B cell (primary cell): Measurements from ENCODE around the gene KRT23. TPM values are rescaled to one million over a fixed set of nuclear protein-coding genes. Genes with fewer than 3 reads are reported as not detected.

Source experiments
- ATAC-seq: fragments of 200-7000 bp; cut with Tn5 transposase; one replicate; pipeline ENCODE4 v1.10.0; 2021; ENCODE audit warnings: low read depth, mild to moderate bottlenecking, moderate number of reproducible peaks, moderate library complexity
- CTCF ChIA-PET: fragments of 350-600 bp; sonication (Branson Sonifier 250); formaldehyde crosslinking; loops from one replicate; lab custom pipeline; 2021; ENCODE audit warnings: antibody characterized with exemption, inconsistent platforms; lab: Charles Lee
- POLR2A ChIA-PET: fragments of 350-600 bp; sonication (Branson Sonifier 250); formaldehyde crosslinking; loops from one replicate; lab custom pipeline; 2021; ENCODE audit warnings: antibody characterized with exemption; lab: Charles Lee
- DNase-seq: peaks from one replicate; pipeline ENCODE4 v3.0.0; 2013
- H2AFZ ChIP-seq: 2 replicates; pipeline ENCODE4 v1.6.1; 2012; ENCODE audit warnings: mild to moderate bottlenecking, low read depth, low read length; ENCODE audit not compliant: insufficient read depth, poor library complexity, severe bottlenecking
- H3K27ac ChIP-seq, 2 donors: 1 replicate in 1 of 2; 2 replicates in 1 of 2; pipeline ENCODE4 v1.5.1; 2012 to 2013; ENCODE audit warnings: low read length in 2 of 2, mild to moderate bottlenecking in 2 of 2, moderate library complexity in 1 of 2
- H3K27me3 ChIP-seq, 4 experiments: fragments of 200-600 bp in 1 of 4; sonication (generic) in 1 of 4; replicated peaks in 1 of 4; 1 replicate in 2 of 4; 2 replicates in 2 of 4; pipeline versions ENCODE4 v1.6.1 to v1.7.0; 2013 to 2016; ENCODE audit warnings: low read length in 3 of 4, mild to moderate bottlenecking in 2 of 4, mixed read lengths in 1 of 4, moderate library complexity in 1 of 4; ENCODE audit not compliant: insufficient read depth in 4 of 4, control insufficient read depth in 3 of 4; ENCODE audit errors: control extremely low read depth in 1 of 4
- H3K36me3 ChIP-seq, 2 experiments: replicated peaks in 1 of 2; 1 replicate in 1 of 2; 2 replicates in 1 of 2; pipeline versions ENCODE4 v1.6.1 to v1.7.1; 2013; ENCODE audit warnings: low read length in 1 of 2; ENCODE audit not compliant: insufficient read depth in 2 of 2, control insufficient read depth in 1 of 2; ENCODE audit errors: control extremely low read depth in 1 of 2, extremely low read depth in 1 of 2
- H3K4me1 ChIP-seq, 2 donors: fragments of 200-600 bp in 1 of 2; sonication (generic) in 1 of 2; 1 replicate in 1 of 2; 2 replicates in 1 of 2; pipeline versions ENCODE4 v1.5.1 to v1.6.1; 2013 to 2017; ENCODE audit warnings: low read length in 2 of 2; ENCODE audit not compliant: control insufficient read depth in 2 of 2, insufficient read depth in 2 of 2
- H3K4me2 ChIP-seq: replicated peaks from 2 replicates; pipeline ENCODE3; 2012; ENCODE audit warnings: mild to moderate bottlenecking, low read depth, low read length; ENCODE audit not compliant: poor library complexity, severe bottlenecking
- H3K4me3 ChIP-seq, 5 experiments: fragments of 200-600 bp in 1 of 5; sonication (generic) in 1 of 5; 1 replicate in 3 of 5; 2 replicates in 2 of 5; pipeline versions ENCODE4 v1.5.1 to v1.7.0; 2011 to 2016; ENCODE audit warnings: low read length in 4 of 5, mild to moderate bottlenecking in 4 of 5, low read depth in 2 of 5, control low read depth in 1 of 5, moderate library complexity in 1 of 5; ENCODE audit not compliant: insufficient read depth in 1 of 5; ENCODE audit errors: control extremely low read depth in 1 of 5, extremely low read depth in 1 of 5
- H3K79me2 ChIP-seq: fragments of 200-600 bp; sonication (generic); one replicate; pipeline ENCODE4 v1.6.0; 2016; ENCODE audit warnings: low read length; ENCODE audit not compliant: control insufficient read depth, insufficient read depth
- H3K9ac ChIP-seq: fragments of 200-600 bp; sonication (generic); 2 replicates; pipeline ENCODE4 v1.6.1; 2017; ENCODE audit warnings: mild to moderate bottlenecking, low read length, moderate library complexity
- H3K9me3 ChIP-seq, 3 donors: one replicate each; pipeline versions ENCODE4 v1.6.1 to v1.7.1; 2013; ENCODE audit warnings: low read length in 2 of 3; ENCODE audit not compliant: control insufficient read depth in 2 of 3, insufficient read depth in 1 of 3; ENCODE audit errors: control extremely low read depth in 1 of 3
- H4K20me1 ChIP-seq: 2 replicates; pipeline ENCODE4 v1.6.0; 2012; ENCODE audit warnings: mild to moderate bottlenecking, low read length; ENCODE audit not compliant: insufficient read depth, control insufficient read depth, poor library complexity, severe bottlenecking
- H3K27ac Mint-ChIP-seq: one replicate; pipeline ENCODE4 v1.8.0; 2021; ENCODE audit warnings: mixed read lengths
- H3K27me3 Mint-ChIP-seq: one replicate; pipeline ENCODE4 v1.8.0; 2021; ENCODE audit warnings: mixed read lengths
- H3K4me1 Mint-ChIP-seq: one replicate; pipeline ENCODE4 v1.8.0; 2021; ENCODE audit warnings: mixed read lengths
- H3K4me3 Mint-ChIP-seq: one replicate; pipeline ENCODE4 v1.8.0; 2021; ENCODE audit warnings: mixed read lengths
- H3K9me3 Mint-ChIP-seq: one replicate; pipeline ENCODE4 v1.8.0; 2022; ENCODE audit warnings: mixed read lengths; ENCODE audit not compliant: insufficient read depth
- EZH2 ChIP-seq: IDR thresholded peaks from 2 replicates; pipeline ENCODE4 v1.6.1; 2012; ENCODE audit warnings: borderline replicate concordance, low read depth, mild to moderate bottlenecking, moderate library complexity, low read length; ENCODE audit not compliant: insufficient read depth, poor library complexity, severe bottlenecking
- WGBS: methylation state at CpG from one replicate; pipeline ENCODE4 v1.1.5; 2013; ENCODE audit warnings: missing lambda C conversion rate; ENCODE audit not compliant: insufficient coverage; 5-methylcytosine and 5-hydroxymethylcytosine counted together
- intact Hi-C: fragments of 100-400 bp; cut with micrococcal nuclease; formaldehyde crosslinking; loops from one replicate; pipeline ENCODE4 v1.10.0; 2022
- polyA plus RNA-seq: library from polyadenylated mRNA; depleted of rRNA; stranded (reverse); fragments of >200 nt; gene quantifications from 2 replicates; pipeline ENCODE4 v1.2.3, GENCODE V29; 2012
- total RNA-seq, 2 donors: library from RNA; stranded (reverse); fragments of 120-200 nt in 1 of 2; gene quantifications; 1 replicate in 1 of 2; 2 replicates in 1 of 2; pipeline versions ENCODE4 v1.2.3 to v1.2.4, GENCODE V29; 2013 to 2022
- TF ChIP-seq, protein P1 (sequence below): fragments of 200-600 bp; IDR thresholded peaks from one replicate; pipeline ENCODE4 v1.8.0; 2022; ENCODE audit warnings: antibody characterized with exemption, mild to moderate bottlenecking

The KRT23 gene
- total and polyA plus RNA-seq, 2 donors (not counting 1 experiment from before 2014, with no cell fraction given): 0.06 TPM; not detected in 1

DNA sequence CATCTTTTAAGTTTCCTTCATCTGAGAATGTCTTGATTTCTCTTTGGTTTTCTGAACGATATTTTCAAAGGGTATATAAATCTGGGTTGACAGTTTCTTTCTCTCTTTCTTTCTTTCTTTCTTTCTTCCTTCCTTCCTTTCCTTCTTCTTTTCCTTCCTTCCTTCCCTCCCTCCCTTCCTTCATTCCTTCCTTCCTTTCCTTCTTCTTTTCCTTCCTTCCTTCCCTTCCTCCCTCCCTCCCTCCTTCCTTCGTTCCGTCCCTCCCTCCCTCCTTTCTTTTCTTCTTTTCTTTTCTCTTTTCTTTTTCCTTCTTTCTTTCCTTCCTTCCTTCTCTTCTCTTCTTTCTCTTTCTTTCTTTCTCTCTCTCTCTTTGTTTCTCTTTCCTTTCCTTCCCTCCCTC is 36.9 kb upstream of the KRT23 start:
- Histone ChIP-seq H3K4me2 (no peak overlapping the region), H3K9ac (no peak overlapping the region), H3K4me3 (no peak overlapping the region), H3K27ac (no peak overlapping the region), H3K9me3 (no peaks in the 10 kb centered on the region), H3K79me2 (no peaks in the 10 kb centered on the region), H3K36me3 (no peaks in the 10 kb centered on the region), H3K4me1 (no peaks in the 10 kb centered on the region), H2AFZ (no peak overlapping the region), H4K20me1 (no peaks in the 10 kb centered on the region), H3K27me3 (peaks cover 0 to 13% (median 9%) of the 10 kb centered on the region in 4 experiments)
- WGBS: 100% methylated on average over 2 of the region's 3 CpGs
- no peak for TF ChIP-seq EZH2
- TF ChIP-seq, protein P1, sequence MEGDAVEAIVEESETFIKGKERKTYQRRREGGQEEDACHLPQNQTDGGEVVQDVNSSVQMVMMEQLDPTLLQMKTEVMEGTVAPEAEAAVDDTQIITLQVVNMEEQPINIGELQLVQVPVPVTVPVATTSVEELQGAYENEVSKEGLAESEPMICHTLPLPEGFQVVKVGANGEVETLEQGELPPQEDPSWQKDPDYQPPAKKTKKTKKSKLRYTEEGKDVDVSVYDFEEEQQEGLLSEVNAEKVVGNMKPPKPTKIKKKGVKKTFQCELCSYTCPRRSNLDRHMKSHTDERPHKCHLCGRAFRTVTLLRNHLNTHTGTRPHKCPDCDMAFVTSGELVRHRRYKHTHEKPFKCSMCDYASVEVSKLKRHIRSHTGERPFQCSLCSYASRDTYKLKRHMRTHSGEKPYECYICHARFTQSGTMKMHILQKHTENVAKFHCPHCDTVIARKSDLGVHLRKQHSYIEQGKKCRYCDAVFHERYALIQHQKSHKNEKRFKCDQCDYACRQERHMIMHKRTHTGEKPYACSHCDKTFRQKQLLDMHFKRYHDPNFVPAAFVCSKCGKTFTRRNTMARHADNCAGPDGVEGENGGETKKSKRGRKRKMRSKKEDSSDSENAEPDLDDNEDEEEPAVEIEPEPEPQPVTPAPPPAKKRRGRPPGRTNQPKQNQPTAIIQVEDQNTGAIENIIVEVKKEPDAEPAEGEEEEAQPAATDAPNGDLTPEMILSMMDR: peak; percentile 16
- ChIA-PET POLR2A (no interaction called here), CTCF (no interaction called here)
- intact Hi-C loops: no loop called here
- Mint-ChIP-seq H3K27ac (no peak overlapping the region), H3K4me3 (no peak overlapping the region), H3K27me3 (peaks cover 39% of the 10 kb centered on the region), H3K4me1 (no peaks in the 10 kb centered on the region), H3K9me3 (no peaks in the 10 kb centered on the region)
- no peak for DNase-seq
- ATAC-seq: no peak

DNA sequence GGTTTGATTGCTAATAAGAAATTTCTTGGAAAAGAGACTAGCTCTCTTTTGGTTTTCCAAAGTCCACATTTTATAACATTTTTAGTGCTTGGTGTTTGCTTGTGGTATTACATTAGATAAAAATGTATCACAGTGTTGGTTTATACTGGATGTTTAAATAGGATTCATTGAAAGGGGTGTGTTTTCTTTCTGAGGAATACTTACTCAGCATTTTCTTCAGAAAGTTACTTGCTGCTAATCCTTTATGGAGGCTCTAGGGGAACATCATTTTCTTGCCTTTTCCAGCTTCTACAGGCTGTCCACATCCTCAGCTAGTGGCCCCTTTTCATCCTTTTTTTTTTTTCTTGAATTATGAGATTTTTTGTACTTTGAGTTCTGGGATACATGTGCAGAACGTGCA is 30.1 kb upstream of the KRT23 start:
- Histone ChIP-seq H3K4me2 (no peak overlapping the region), H4K20me1 (no peaks in the 10 kb centered on the region), H3K27ac (no peak overlapping the region), H3K36me3 (no peaks in the 10 kb centered on the region), H2AFZ (no peak overlapping the region), H3K27me3 (peaks cover 0 to 3% (median 1%) of the 10 kb centered on the region in 4 experiments), H3K79me2 (no peaks in the 10 kb centered on the region), H3K4me3 (no peak overlapping the region), H3K9me3 (peaks cover 0 to 2% (median 0%) of the 10 kb centered on the region in 3 donors), H3K4me1 (no peaks in the 10 kb centered on the region), H3K9ac (no peak overlapping the region)
- POLR2A ChIA-PET: no interaction called here
- Mint-ChIP-seq H3K4me3 (no peak overlapping the region), H3K9me3 (peaks cover 5% of the 10 kb centered on the region), H3K27me3 (peaks cover 34% of the 10 kb centered on the region), H3K27ac (no peak overlapping the region), H3K4me1 (no peaks in the 10 kb centered on the region)
- TF ChIP-seq, protein P1: no peak
- TF ChIP-seq EZH2: no peak
- intact Hi-C loops: loop anchor here (10.0 kb wide), 1 partner anchor 227 kb away; no protein-coding TSS in a partner anchor
- CTCF ChIA-PET: interaction anchor here (0.6 kb wide), 1 partner anchor 516 kb away, joined by 3 read pairs; no protein-coding TSS in a partner anchor
- no peak for DNase-seq
- 100% methylated on average over 1 of the region's 1 CpG for WGBS
- no peak for ATAC-seq
